HL-60 (cell line): Measurements from ENCODE around the gene C1QTNF3.
A peak's percentile ranks its signal among the peaks of the same experiment; 100 is the strongest.

Experiments used
- DNase-seq, 2 experiments: peaks; one replicate each; pipeline ENCODE4 v3.0.0-alpha.2; 2010 to 2020; ENCODE audit warnings: low read depth in 1 of 2, low spot score in 1 of 2
- H3K27ac ChIP-seq: fragments of 250-450 bp; sonication (Bioruptor Pico); replicated peaks from 2 replicates; pipeline ENCODE4 v1.5.1; 2020; ENCODE audit warnings: mild to moderate bottlenecking, moderate library complexity
- H3K27me3 ChIP-seq: fragments of 250-450 bp; sonication (Bioruptor Pico); 2 replicates; pipeline ENCODE4 v1.5.1; 2021; ENCODE audit warnings: mild to moderate bottlenecking, moderate library complexity; ENCODE audit not compliant: insufficient read depth, poor library complexity, severe bottlenecking
- H3K4me3 ChIP-seq: replicated peaks from 2 replicates; pipeline ENCODE4 v1.5.1; 2011; ENCODE audit warnings: mild to moderate bottlenecking, control low read depth, low read length; ENCODE audit not compliant: insufficient read depth
- CTCF ChIP-seq: IDR thresholded peaks from one replicate; pipeline ENCODE4 v1.5.1; 2011; ENCODE audit warnings: low read length, control low read depth, inconsistent platforms; ENCODE audit not compliant: insufficient read depth
- GABPA ChIP-seq: IDR thresholded peaks from 2 replicates; pipeline ENCODE4 v1.6.1; 2012; ENCODE audit warnings: low read depth
- POLR2AphosphoS5 ChIP-seq: IDR thresholded peaks from 2 replicates; pipeline ENCODE4 v1.6.1; 2012; ENCODE audit warnings: low read depth
- REST ChIP-seq: IDR thresholded peaks from 2 replicates; pipeline ENCODE4 v1.6.1; 2012; ENCODE audit warnings: low read depth; ENCODE audit not compliant: insufficient replicate concordance
- SPI1 ChIP-seq: IDR thresholded peaks from 2 replicates; pipeline ENCODE4 v1.6.1; 2012; ENCODE audit warnings: low read depth, mild to moderate bottlenecking, borderline replicate concordance

Gene C1QTNF3

GRCh38 chr5:33999978-34000377 lies 43.0 kb downstream of the C1QTNF3 start:
- TF ChIP-seq SPI1 (no peak), CTCF (no peak), REST (no peak), GABPA (no peak), POLR2AphosphoS5 (no peak)
- Histone ChIP-seq H3K27me3 (no peaks in the 10 kb centered on the region), H3K27ac (no peak overlapping the region), H3K4me3 (no peak overlapping the region)
- no peak for DNase-seq

- H3K27me3 ChIP-seq = no peaks in the 10 kb centered on the region
- no peak overlapping the region for H3K4me3 ChIP-seq
- DNase-seq = peak; percentile 74 to 93
- TF ChIP-seq SPI1 (no peak), POLR2AphosphoS5 (peak; percentile 67; the same call in 1 of the 2 replicates), CTCF (peak; percentile 32), GABPA (no peak), REST (no peak)
- H3K27ac ChIP-seq = peak overlapping the region; percentile 88
These were observed 45.6 kb downstream of the C1QTNF3 start for GRCh38 chr5:33997331-33997983.

GRCh38 chr5:33995865-33996264 lies 47.1 kb downstream of the C1QTNF3 start:
- peak in 1 of 2 experiments; percentile 32 for DNase-seq

More at GRCh38 chr5:33995865-33996264, 47.1 kb downstream of the C1QTNF3 start:
- no peak overlapping the region for H3K4me3 ChIP-seq
- no peak for TF ChIP-seq POLR2AphosphoS5
- no peak for TF ChIP-seq REST
- TF ChIP-seq CTCF = no peak
- TF ChIP-seq GABPA = no peak
- TF ChIP-seq SPI1 = peak; percentile 28; the same call in 1 of the 2 replicates
- no peaks in the 10 kb centered on the region for H3K27me3 ChIP-seq
- H3K27ac ChIP-seq = peak overlapping the region; percentile 88
